ENCODE data around the gene SNRPA. TPM values are rescaled to one million over a fixed set of nuclear protein-coding genes. Genes with fewer than 3 reads are reported as not detected.
"Not testable (repeated sequence)": the region's sequence is repeated elsewhere in the genome, so short reads cannot be mapped to it uniquely, and the experiment has no call there.

The SNRPA gene
- polyA plus RNA-seq, 1 of the 3 experiments (the other 2 are of a cell fraction): 121 TPM

GRCh38 chr19:40726279-40726678 is 24.7 kb upstream of the SNRPA start:
- TF ChIP-seq REST (IDR thresholded peaks at IDR 0.05; ENCODE audit: low read depth, low read length) (no peak), RFX5 (IDR thresholded peaks at IDR 0.05; ENCODE audit: low read length) (no peak), FOXM1 (IDR thresholded peaks at IDR 0.05; ENCODE audit: low read depth) (no peak), RXRA (IDR thresholded peaks at IDR 0.05; ENCODE audit: borderline replicate concordance, low read depth) (no peak), RCOR1 (IDR thresholded peaks at IDR 0.05; ENCODE audit: low read length) (no peak), MEF2A (IDR thresholded peaks at IDR 0.05; ENCODE audit: borderline replicate concordance, low read depth) (no peak), SIN3A (IDR thresholded peaks at IDR 0.05; ENCODE audit: borderline replicate concordance, low read depth, low read length) (no peak), GATA2 (CRISPR knock-in tag; IDR thresholded peaks at IDR 0.05) (no peak), NFIC (IDR thresholded peaks at IDR 0.05; ENCODE audit: borderline replicate concordance) (no peak), JUND (IDR thresholded peaks at IDR 0.05) (no peak), TCF12 (IDR thresholded peaks at IDR 0.05) (no peak), FOXJ3 (CRISPR knock-in tag; IDR thresholded peaks at IDR 0.05) (no peak), IRF3 (IDR thresholded peaks at IDR 0.05; ENCODE audit: low read depth, low read length) (no peak), RAD21 (IDR thresholded peaks at IDR 0.05; ENCODE audit: low read length) (no peak), POLR2AphosphoS5 (IDR thresholded peaks at IDR 0.05; ENCODE audit: low read depth, low read length) (no peak)
- POLR2A ChIA-PET: interaction anchor here (0.9 kb wide), 1 partner anchor 10 kb away, joined by 4 read pairs; the partner anchor contains the start of genes COQ8B and ITPKC

DNA sequence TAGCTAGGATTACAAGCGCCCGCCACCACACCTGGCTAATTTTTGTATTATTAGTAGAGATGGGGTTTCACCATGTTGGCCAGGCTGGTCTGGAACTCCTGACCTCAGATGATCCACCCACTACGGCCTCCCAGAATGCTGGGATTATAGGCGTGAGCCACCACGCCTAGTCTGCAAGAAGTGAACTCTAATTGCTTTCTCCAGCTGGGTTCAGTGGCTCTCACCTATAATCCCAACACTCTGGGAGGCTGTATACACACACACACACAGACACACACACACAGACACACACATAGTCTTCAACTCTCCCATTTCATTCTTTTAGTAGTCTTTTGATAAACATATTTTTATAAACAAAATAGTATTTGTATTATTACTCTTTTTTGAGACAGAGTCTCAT is 20.9 kb upstream of the SNRPA start:
- H3F3A ChIP-seq (replicated peaks; ENCODE audit: insufficient read depth); H3K4me2 ChIP-seq; H3K4me1 ChIP-seq (ENCODE audit: control insufficient read depth in 1 of 2, insufficient read depth in 2 of 2, low read depth in 1 of 2, low read length in 1 of 2); H3K4me3 ChIP-seq (ENCODE audit: low read depth in 2 of 2, low read length in 1 of 2); H3K9ac ChIP-seq; H3K9me3 ChIP-seq; H3K27ac ChIP-seq (ENCODE audit: low read depth in 2 of 2, low read length in 1 of 2); H3K79me2 ChIP-seq (ENCODE audit: insufficient read depth); H3K9me2 ChIP-seq; H3K27me3 ChIP-seq (ENCODE audit: insufficient read depth); H4K20me1 ChIP-seq (ENCODE audit: insufficient read depth); H2AFZ ChIP-seq (ENCODE audit: low read depth); DNase-seq: not testable (repeated sequence)
- peaks cover 21 to 49% of the 10 kb centered on the region in 2 experiments for H3K36me3 ChIP-seq (replicated peaks in 1 of 2; ENCODE audit: control insufficient read depth in 1 of 2, insufficient read depth in 2 of 2, low read length in 1 of 2)
- 97% methylated on average over 5 of the region's 5 CpGs for WGBS (ENCODE audit: low lambda C conversion rate)
- ChIA-PET POLR2A (interaction anchor here (1.3 kb wide), 1 partner anchor 11 kb away, joined by 3 read pairs; no protein-coding TSS in a partner anchor), CTCF (interaction anchor here (0.6 to 1.2 kb wide), 2 partner anchors 26 to 95 kb away, joined by 3 to 4 read pairs; no protein-coding TSS in a partner anchor)

More at GRCh38 chr19:40726279-40726678, 24.7 kb upstream of the SNRPA start:
- H3K4me2 ChIP-seq: no peak overlapping the region
- H3K9ac ChIP-seq: no peak overlapping the region
- H3K27ac ChIP-seq (ENCODE audit: low read depth in 2 of 2, low read length in 1 of 2): no peak overlapping the region
- H4K20me1 ChIP-seq (ENCODE audit: insufficient read depth): 0 out of 2 replicates have a peak, but pooled peaks cover 7% of the 10 kb centered on the region
- H3K4me1 ChIP-seq (ENCODE audit: control insufficient read depth in 1 of 2, insufficient read depth in 2 of 2, low read depth in 1 of 2, low read length in 1 of 2): no peaks in the 10 kb centered on the region
- no peaks in the 10 kb centered on the region for H3F3A ChIP-seq (replicated peaks; ENCODE audit: insufficient read depth)
- no peak for DNase-seq
- no peaks in the 10 kb centered on the region for H3K27me3 ChIP-seq (ENCODE audit: insufficient read depth)
- CTCF ChIA-PET: interaction anchor here (1.4 to 1.6 kb wide), 2 partner anchors 8 to 63 kb away, joined by 3 to 4 read pairs; no protein-coding TSS in a partner anchor
- 94% methylated on average over 4 of the region's 4 CpGs for WGBS (ENCODE audit: low lambda C conversion rate)
- peaks cover 6 to 46% of the 10 kb centered on the region in 2 experiments for H3K36me3 ChIP-seq (replicated peaks in 1 of 2; ENCODE audit: control insufficient read depth in 1 of 2, insufficient read depth in 2 of 2, low read length in 1 of 2)
- H2AFZ ChIP-seq (ENCODE audit: low read depth): no peak overlapping the region
- no peak overlapping the region for H3K4me3 ChIP-seq (ENCODE audit: low read depth in 2 of 2, low read length in 1 of 2)
- H3K9me3 ChIP-seq: no peaks in the 10 kb centered on the region
- no peaks in the 10 kb centered on the region for H3K9me2 ChIP-seq
- peaks cover 38% of the 10 kb centered on the region for H3K79me2 ChIP-seq (ENCODE audit: insufficient read depth)

DNA sequence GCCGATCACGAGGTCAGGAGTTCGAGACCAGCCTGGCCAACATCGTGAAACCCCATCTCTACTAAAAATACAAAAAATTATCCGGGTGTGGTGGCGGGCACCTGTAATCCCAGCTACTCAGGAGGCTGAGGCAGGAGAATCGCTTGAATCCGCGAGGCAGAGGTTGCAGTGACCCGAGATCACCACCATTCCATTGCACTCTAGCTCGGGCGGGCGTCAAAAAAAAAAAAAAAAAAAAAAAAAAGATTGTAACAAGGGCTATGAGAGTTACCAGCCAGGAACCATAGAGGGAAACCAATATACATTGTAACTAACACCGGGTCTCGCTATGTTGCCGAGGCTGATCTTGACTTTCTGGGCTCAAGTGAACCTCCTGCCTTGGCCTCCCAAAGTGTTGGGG is 18.7 kb upstream of the SNRPA start:
- 96% methylated on average over 16 of the region's 16 CpGs for WGBS (ENCODE audit: low lambda C conversion rate)
- H3K27me3 ChIP-seq (ENCODE audit: insufficient read depth); H3K4me3 ChIP-seq (ENCODE audit: low read depth in 2 of 2, low read length in 1 of 2); POLR2A ChIA-PET; H3K9ac ChIP-seq; H3K27ac ChIP-seq (ENCODE audit: low read depth in 2 of 2, low read length in 1 of 2); H3K4me2 ChIP-seq; H4K20me1 ChIP-seq (ENCODE audit: insufficient read depth); H3K4me1 ChIP-seq (ENCODE audit: control insufficient read depth in 1 of 2, insufficient read depth in 2 of 2, low read depth in 1 of 2, low read length in 1 of 2); H2AFZ ChIP-seq (ENCODE audit: low read depth); H3K9me3 ChIP-seq; CTCF ChIA-PET; H3K79me2 ChIP-seq (ENCODE audit: insufficient read depth); H3F3A ChIP-seq (replicated peaks; ENCODE audit: insufficient read depth); H3K9me2 ChIP-seq; DNase-seq: not testable (repeated sequence)
- peaks cover 28 to 39% of the 10 kb centered on the region in 2 experiments for H3K36me3 ChIP-seq (replicated peaks in 1 of 2; ENCODE audit: control insufficient read depth in 1 of 2, insufficient read depth in 2 of 2, low read length in 1 of 2)
